Fibroblast of lung (primary cell): Measurements from ENCODE around the gene TAS2R60. TPM values are rescaled to one million over a fixed set of nuclear protein-coding genes. Genes with fewer than 3 reads are reported as not detected.
A peak's percentile ranks its signal among the peaks of the same experiment; 100 is the strongest.

ENCODE experiments used
- DNase-seq, 2 donors: peaks; one replicate each; pipeline versions ENCODE4 v3.0.0 to v3.0.0-alpha.2; 2010; ENCODE audit warnings: low read depth in 2 of 2
- H2AFZ ChIP-seq: 2 replicates; pipeline ENCODE4 v1.5.1; 2012; ENCODE audit warnings: low read length, control low read depth, inconsistent platforms
- H3K27ac ChIP-seq: 2 replicates; pipeline ENCODE4 v1.5.1; 2011; ENCODE audit warnings: low read length, control low read depth; ENCODE audit not compliant: insufficient read depth
- H3K27me3 ChIP-seq: 2 replicates; pipeline ENCODE4 v1.5.1; 2011; ENCODE audit warnings: mild to moderate bottlenecking, low read length; ENCODE audit not compliant: control insufficient read depth, insufficient read depth
- H3K36me3 ChIP-seq: 2 replicates; pipeline ENCODE4 v1.5.1; 2011; ENCODE audit warnings: low read length; ENCODE audit not compliant: control insufficient read depth, insufficient read depth
- H3K4me1 ChIP-seq: 2 replicates; pipeline ENCODE4 v1.5.1; 2011; ENCODE audit warnings: low read length; ENCODE audit not compliant: control insufficient read depth, insufficient read depth; ENCODE audit errors: extremely low read depth
- H3K4me2 ChIP-seq: 2 replicates; pipeline ENCODE4 v1.5.1; 2011; ENCODE audit warnings: low read length, control low read depth; ENCODE audit not compliant: insufficient read depth; ENCODE audit errors: extremely low read depth
- H3K4me3 ChIP-seq, 4 experiments: fragments of 200-600 bp in 1 of 4; sonication (generic) in 1 of 4; replicated peaks in 1 of 4; 2 replicates each; pipeline ENCODE4 v1.5.1; 2011 to 2016; ENCODE audit warnings: low read length in 4 of 4, low read depth in 3 of 4, mild to moderate bottlenecking in 3 of 4, control low read depth in 2 of 4, inconsistent platforms in 1 of 4, mixed read lengths in 1 of 4; ENCODE audit not compliant: insufficient read depth in 1 of 4; ENCODE audit errors: control extremely low read depth in 1 of 4
- H3K79me2 ChIP-seq: 2 replicates; pipeline ENCODE4 v1.5.1; 2012; ENCODE audit warnings: mild to moderate bottlenecking, low read length, inconsistent platforms; ENCODE audit not compliant: control insufficient read depth, insufficient read depth
- H3K9ac ChIP-seq: 2 replicates; pipeline ENCODE4 v1.5.1; 2011; ENCODE audit warnings: mild to moderate bottlenecking, low read length, control low read depth; ENCODE audit not compliant: insufficient read depth
- H3K9me3 ChIP-seq: 2 replicates; pipeline ENCODE4 v1.5.1; 2012; ENCODE audit warnings: low read depth, low read length; ENCODE audit not compliant: control insufficient read depth, insufficient read depth
- H4K20me1 ChIP-seq: 2 replicates; pipeline ENCODE4 v1.5.1; 2011; ENCODE audit warnings: low read length; ENCODE audit not compliant: control insufficient read depth, insufficient read depth; ENCODE audit errors: extremely low read depth
- EZH2 ChIP-seq: IDR thresholded peaks from 2 replicates; pipeline ENCODE4 v1.5.1; 2012; ENCODE audit warnings: low read length, control low read depth, mild to moderate bottlenecking; ENCODE audit errors: missing control alignments
- polyA plus RNA-seq, 2 donors: library from polyadenylated mRNA; depleted of rRNA in 1 of 2; stranded (reverse) in 1 of 2; unstranded in 1 of 2; fragments of >200 nt; gene quantifications; 2 replicates each; pipeline ENCODE4 v1.2.1, GENCODE V29; 2011 to 2012; ENCODE audit warnings: missing spikeins in 1 of 2
- total RNA-seq: library from RNA; depleted of rRNA; stranded (reverse); fragments of >200 nt; gene quantifications from 2 replicates; pipeline ENCODE4 v1.2.1, GENCODE V29; 2014
- TF ChIP-seq, protein P1 (sequence below), 2 donors: IDR thresholded peaks in 1 of 2; conservative IDR thresholded peaks in 1 of 2; 1 replicate in 1 of 2; 2 replicates in 1 of 2; pipeline ENCODE4 v1.5.1; 2011 to 2012; ENCODE audit warnings: low read length in 2 of 2, control low read depth in 1 of 2, inconsistent platforms in 1 of 2, low read depth in 1 of 2, mild to moderate bottlenecking in 1 of 2

The TAS2R60 gene
- total and polyA plus RNA-seq, 2 donors (not counting 1 experiment from before 2014, with no cell fraction given) = not detected

DNA sequence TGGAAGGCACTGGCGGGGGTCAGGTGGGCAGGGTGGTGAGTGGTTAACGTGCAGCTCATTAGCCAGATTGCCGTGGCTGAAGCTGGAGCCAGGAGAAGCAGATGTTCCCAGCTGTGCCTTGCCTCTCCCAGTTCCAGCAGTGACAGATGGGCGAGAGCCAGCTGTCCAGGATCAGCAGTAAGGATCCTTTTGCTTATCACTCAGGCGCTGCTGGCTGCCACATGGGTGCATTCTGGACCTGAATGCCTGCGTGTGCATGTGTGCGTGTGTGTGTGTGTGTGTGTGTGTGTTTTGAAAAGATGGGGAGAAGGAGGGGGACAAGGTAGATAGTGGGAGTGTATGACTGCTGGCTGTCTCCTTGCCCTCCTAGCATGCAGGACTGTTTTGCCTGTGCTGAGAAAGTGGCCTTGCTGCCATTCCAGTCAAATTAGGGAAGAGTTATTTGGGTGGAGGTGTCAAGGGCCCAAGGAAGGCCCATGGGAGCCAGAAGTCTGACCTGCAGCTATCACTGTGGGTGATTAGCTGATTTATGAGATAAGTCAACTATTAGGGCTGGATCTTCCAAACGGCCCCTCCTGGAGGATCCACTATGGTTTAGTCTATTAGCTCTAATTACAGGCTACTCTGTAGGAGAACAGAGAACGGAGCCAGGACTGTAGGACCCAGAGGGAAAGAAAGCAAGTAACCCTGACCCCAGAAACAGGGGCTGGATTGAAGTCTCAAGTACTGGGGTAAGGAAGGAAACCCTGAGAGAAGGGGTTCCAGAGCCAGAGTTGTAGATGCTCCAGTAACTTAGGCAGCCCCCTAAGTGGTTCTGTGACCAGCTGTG, 37.9 kb upstream of the TAS2R60 start:
- no peak overlapping the region for H2AFZ ChIP-seq
- H3K36me3 ChIP-seq = no peaks in the 10 kb centered on the region
- no peak overlapping the region for H3K4me2 ChIP-seq
- peak in 1 of 2 donors; percentile 93 for DNase-seq
- H3K9me3 ChIP-seq = no peaks in the 10 kb centered on the region
- H3K4me3 ChIP-seq = no peak overlapping the region
- no peak for TF ChIP-seq EZH2
- TF ChIP-seq, protein P1, sequence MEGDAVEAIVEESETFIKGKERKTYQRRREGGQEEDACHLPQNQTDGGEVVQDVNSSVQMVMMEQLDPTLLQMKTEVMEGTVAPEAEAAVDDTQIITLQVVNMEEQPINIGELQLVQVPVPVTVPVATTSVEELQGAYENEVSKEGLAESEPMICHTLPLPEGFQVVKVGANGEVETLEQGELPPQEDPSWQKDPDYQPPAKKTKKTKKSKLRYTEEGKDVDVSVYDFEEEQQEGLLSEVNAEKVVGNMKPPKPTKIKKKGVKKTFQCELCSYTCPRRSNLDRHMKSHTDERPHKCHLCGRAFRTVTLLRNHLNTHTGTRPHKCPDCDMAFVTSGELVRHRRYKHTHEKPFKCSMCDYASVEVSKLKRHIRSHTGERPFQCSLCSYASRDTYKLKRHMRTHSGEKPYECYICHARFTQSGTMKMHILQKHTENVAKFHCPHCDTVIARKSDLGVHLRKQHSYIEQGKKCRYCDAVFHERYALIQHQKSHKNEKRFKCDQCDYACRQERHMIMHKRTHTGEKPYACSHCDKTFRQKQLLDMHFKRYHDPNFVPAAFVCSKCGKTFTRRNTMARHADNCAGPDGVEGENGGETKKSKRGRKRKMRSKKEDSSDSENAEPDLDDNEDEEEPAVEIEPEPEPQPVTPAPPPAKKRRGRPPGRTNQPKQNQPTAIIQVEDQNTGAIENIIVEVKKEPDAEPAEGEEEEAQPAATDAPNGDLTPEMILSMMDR (conservative IDR thresholded peaks at IDR 0.05 in 1 of 2, IDR thresholded peaks at IDR 0.05 in 1 of 2; ENCODE audit: low read depth in 1 of 2, low read length in 2 of 2) = no peak
- no peak overlapping the region for H3K9ac ChIP-seq
- H3K79me2 ChIP-seq = no peaks in the 10 kb centered on the region
- peaks cover 3% of the 10 kb centered on the region for H3K27me3 ChIP-seq
- peaks cover 4% of the 10 kb centered on the region for H3K4me1 ChIP-seq
- no peak overlapping the region for H3K27ac ChIP-seq
- H4K20me1 ChIP-seq = no peaks in the 10 kb centered on the region

DNA sequence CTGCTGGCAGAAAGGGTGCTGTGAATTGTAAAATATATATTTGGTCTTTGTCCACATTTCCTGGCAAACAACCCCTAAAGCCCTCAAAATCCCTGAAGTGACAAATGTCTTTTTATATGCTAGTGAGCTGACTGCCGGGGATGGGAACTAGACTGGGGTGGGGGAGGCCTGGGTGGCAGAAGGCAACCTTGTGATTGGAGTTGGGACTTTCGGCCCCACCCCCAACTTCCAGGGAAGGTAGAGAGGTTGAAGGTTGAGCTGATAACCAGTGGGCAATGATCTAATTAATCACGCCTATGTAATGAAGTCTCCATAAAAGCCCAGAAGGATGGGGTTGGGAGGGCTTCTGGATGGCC, 37.3 kb upstream of the TAS2R60 start:
- no peak for TF ChIP-seq EZH2
- TF ChIP-seq, protein P1 (conservative IDR thresholded peaks at IDR 0.05 in 1 of 2, IDR thresholded peaks at IDR 0.05 in 1 of 2; ENCODE audit: low read depth in 1 of 2, low read length in 2 of 2) = no peak
- no peak for DNase-seq
- H3K36me3 ChIP-seq = no peaks in the 10 kb centered on the region
- no peaks in the 10 kb centered on the region for H4K20me1 ChIP-seq
- no peak overlapping the region for H3K9ac ChIP-seq
- H2AFZ ChIP-seq = no peak overlapping the region
- H3K4me3 ChIP-seq = no peak overlapping the region
- peaks cover 8% of the 10 kb centered on the region for H3K4me1 ChIP-seq
- no peaks in the 10 kb centered on the region for H3K9me3 ChIP-seq
- no peak overlapping the region for H3K4me2 ChIP-seq
- H3K27ac ChIP-seq = no peak overlapping the region
- H3K79me2 ChIP-seq = no peaks in the 10 kb centered on the region
- peaks cover 3% of the 10 kb centered on the region for H3K27me3 ChIP-seq

DNA sequence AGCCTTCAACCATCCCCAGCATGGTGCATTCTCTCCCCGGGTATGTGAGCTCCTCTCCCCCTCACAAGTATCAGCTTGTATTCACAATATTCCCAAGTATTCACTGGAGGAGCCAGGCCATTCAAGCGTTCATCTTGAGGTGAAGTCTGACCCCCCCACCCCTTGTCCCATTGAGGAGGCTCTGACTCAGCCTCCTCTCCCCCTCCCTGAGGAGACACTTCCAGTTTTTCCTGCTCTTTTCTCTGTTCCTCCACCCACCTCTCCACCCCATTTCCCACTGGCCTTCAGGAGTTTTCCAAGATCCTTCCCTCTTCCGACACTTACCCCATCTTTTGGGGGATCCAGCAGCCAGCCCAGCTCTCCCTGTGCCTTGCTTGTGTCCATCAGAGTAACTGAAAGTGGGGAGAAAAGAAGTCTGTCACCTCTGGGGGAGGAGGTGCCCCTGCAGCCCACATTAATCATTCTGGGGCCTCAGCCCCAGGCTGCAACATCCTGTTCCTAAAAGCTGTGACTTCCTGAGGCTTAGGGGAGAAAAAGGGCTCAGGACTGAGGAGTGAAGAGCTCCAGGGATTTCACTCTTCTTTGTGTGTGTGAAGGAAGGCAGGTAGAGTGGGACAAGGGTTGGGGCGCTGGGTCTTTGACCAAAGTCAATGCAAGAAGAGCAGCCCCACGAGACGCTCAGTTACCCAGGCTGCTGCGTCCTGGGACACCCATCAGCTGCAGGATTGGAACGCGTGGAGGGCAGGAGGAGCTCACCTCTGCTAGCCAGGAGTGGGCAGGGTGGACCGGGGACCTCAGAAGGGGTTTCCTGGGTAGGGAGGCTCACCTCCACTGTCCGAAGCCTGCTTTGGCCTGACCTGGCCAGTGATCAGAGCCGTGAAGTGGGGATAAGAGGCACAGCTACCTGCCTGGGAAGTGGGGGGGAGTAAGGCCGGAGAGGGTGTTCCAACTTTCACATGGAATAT, 35.7 kb upstream of the TAS2R60 start:
- H3K36me3 ChIP-seq = no peaks in the 10 kb centered on the region
- DNase-seq = no peak
- no peak overlapping the region for H2AFZ ChIP-seq

More for the DNA sequence above, 35.7 kb upstream of the TAS2R60 start:
- Histone ChIP-seq H3K4me1 (peaks cover 8% of the 10 kb centered on the region), H3K27me3 (peaks cover 3% of the 10 kb centered on the region), H3K9me3 (no peaks in the 10 kb centered on the region), H3K9ac (no peak overlapping the region), H3K4me2 (no peak overlapping the region), H3K79me2 (no peaks in the 10 kb centered on the region), H3K4me3 (no peak overlapping the region), H3K27ac (no peak overlapping the region), H4K20me1 (no peaks in the 10 kb centered on the region)
- TF ChIP-seq, protein P1 (conservative IDR thresholded peaks at IDR 0.05 in 1 of 2, IDR thresholded peaks at IDR 0.05 in 1 of 2; ENCODE audit: low read depth in 1 of 2, low read length in 2 of 2) = no peak
- no peak for TF ChIP-seq EZH2
